DOHH2 (cell line): Measurements from ENCODE around the gene EIF2S1.

Experiments
- H3F3A ChIP-seq: fragments of 200-600 bp; sonication (generic), shearing (Covaris generic); 2 replicates; pipeline ENCODE4 v1.6.0; 2016; ENCODE audit warnings: antibody characterized with exemption, mild to moderate bottlenecking; ENCODE audit not compliant: control insufficient read depth, insufficient read depth
- H3K27ac ChIP-seq: fragments of 200-600 bp; sonication (generic); 2 replicates; pipeline ENCODE4 v1.5.1; 2014; ENCODE audit warnings: low read depth, mild to moderate bottlenecking, low read length, moderate library complexity
- H3K27me3 ChIP-seq: fragments of 200-600 bp; sonication (generic); 2 replicates; pipeline ENCODE4 v1.6.1; 2014; ENCODE audit warnings: mild to moderate bottlenecking, low read length, mixed read lengths; ENCODE audit not compliant: control insufficient read depth
- H3K36me3 ChIP-seq: fragments of 200-600 bp; sonication (generic); 2 replicates; pipeline ENCODE4 v1.6.1; 2014; ENCODE audit warnings: mild to moderate bottlenecking, low read length, moderate library complexity, mixed read lengths; ENCODE audit not compliant: control insufficient read depth
- H3K4me1 ChIP-seq: fragments of 200-600 bp; sonication (generic); 2 replicates; pipeline ENCODE4 v1.6.1; 2014; ENCODE audit warnings: mild to moderate bottlenecking, low read length, mixed read lengths; ENCODE audit not compliant: control insufficient read depth
- H3K4me2 ChIP-seq: fragments of 200-600 bp; sonication (generic); 2 replicates; pipeline ENCODE4 v1.6.0; 2014; ENCODE audit warnings: mild to moderate bottlenecking, low read length, moderate library complexity
- H3K4me3 ChIP-seq: fragments of 200-600 bp; sonication (generic); 2 replicates; pipeline ENCODE4 v1.5.1; 2014; ENCODE audit warnings: mild to moderate bottlenecking, low read length, mixed read lengths
- H3K79me2 ChIP-seq: fragments of 200-600 bp; sonication (generic); 2 replicates; pipeline ENCODE4 v1.6.1; 2014; ENCODE audit warnings: mild to moderate bottlenecking, low read length, mixed read lengths; ENCODE audit not compliant: control insufficient read depth
- H3K9me2 ChIP-seq: fragments of 200-600 bp; sonication (generic); replicated peaks from 2 replicates; pipeline ENCODE4 v1.6.1; 2014; ENCODE audit warnings: mild to moderate bottlenecking, low read length, mixed read lengths; ENCODE audit not compliant: control insufficient read depth
- H3K9me3 ChIP-seq: fragments of 200-600 bp; sonication (generic); 2 replicates; pipeline ENCODE4 v1.6.1; 2014; ENCODE audit warnings: antibody characterized with exemption, low read length, mixed read lengths; ENCODE audit not compliant: control insufficient read depth, insufficient read depth
- H4K20me1 ChIP-seq: fragments of 200-600 bp; sonication (generic); 2 replicates; pipeline ENCODE4 v1.6.0; 2014; ENCODE audit warnings: low read depth, mild to moderate bottlenecking, antibody characterized with exemption, low read length, moderate library complexity; ENCODE audit not compliant: control insufficient read depth, insufficient read depth
- CTCF ChIP-seq: fragments of 200-600 bp; sonication (generic); IDR thresholded peaks from one replicate; pipeline ENCODE4 v1.5.1; 2014; ENCODE audit warnings: antibody characterized with exemption, mild to moderate bottlenecking, low read depth, low read length; ENCODE audit not compliant: poor library complexity, severe bottlenecking
- EZH2phosphoT487 ChIP-seq: fragments of 200-600 bp; sonication (generic); IDR thresholded peaks from 2 replicates; pipeline ENCODE4 v1.6.1; 2017; ENCODE audit warnings: borderline replicate concordance, mild to moderate bottlenecking, antibody characterized with exemption, low read length, moderate library complexity, mixed read lengths

EIF2S1 gene

GRCh38 chr14:67421356-67422224 lies 61.5 kb downstream of the EIF2S1 start:
- Histone ChIP-seq H3K4me1 (no peaks in the 10 kb centered on the region), H3K9me3 (no peaks in the 10 kb centered on the region), H3K9me2 (no peaks in the 10 kb centered on the region), H3K79me2 (no peaks in the 10 kb centered on the region), H3K4me3 (no peak overlapping the region), H3K27me3 (no peaks in the 10 kb centered on the region), H4K20me1 (no peaks in the 10 kb centered on the region), H3K36me3 (no peaks in the 10 kb centered on the region), H3F3A (no peaks in the 10 kb centered on the region), H3K27ac (no peak overlapping the region), H3K4me2 (no peak overlapping the region)
- TF ChIP-seq CTCF (no peak), EZH2phosphoT487 (no peak)

- no peaks in the 10 kb centered on the region for H3K27me3 ChIP-seq
- no peak overlapping the region for H3K27ac ChIP-seq
- H3K9me3 ChIP-seq: no peaks in the 10 kb centered on the region
- no peaks in the 10 kb centered on the region for H3K79me2 ChIP-seq
- TF ChIP-seq EZH2phosphoT487: no peak
- TF ChIP-seq CTCF: no peak
- H3K36me3 ChIP-seq: no peaks in the 10 kb centered on the region
- no peaks in the 10 kb centered on the region for H4K20me1 ChIP-seq
- no peak overlapping the region for H3K4me3 ChIP-seq
- no peaks in the 10 kb centered on the region for H3K4me1 ChIP-seq
- no peak overlapping the region for H3K4me2 ChIP-seq
- H3K9me2 ChIP-seq: no peaks in the 10 kb centered on the region
- H3F3A ChIP-seq: no peaks in the 10 kb centered on the region
Measured at GRCh38 chr14:67423424-67423823, 63.3 kb downstream of the EIF2S1 start.

- Histone ChIP-seq H3K4me1 (no peaks in the 10 kb centered on the region), H3K9me3 (no peaks in the 10 kb centered on the region), H3K79me2 (no peaks in the 10 kb centered on the region), H3K27me3 (no peaks in the 10 kb centered on the region), H3K9me2 (no peaks in the 10 kb centered on the region), H3F3A (no peaks in the 10 kb centered on the region), H4K20me1 (no peaks in the 10 kb centered on the region), H3K4me3 (no peak overlapping the region), H3K36me3 (no peaks in the 10 kb centered on the region), H3K4me2 (no peak overlapping the region), H3K27ac (no peak overlapping the region)
- TF ChIP-seq CTCF (no peak), EZH2phosphoT487 (no peak)
Measured at GRCh38 chr14:67424539-67424938, 64.4 kb downstream of the EIF2S1 start.
